NCI-H2227 treated with DMSO at 0.1 percent for 48 hours (cell line): Measurements from ENCODE around the gene MYL5.

Experiments
- DNase-seq: peaks from one replicate; lab custom pipeline; 2025; lab: John Stamatoyannopoulos, UW

The MYL5 gene

DNA sequence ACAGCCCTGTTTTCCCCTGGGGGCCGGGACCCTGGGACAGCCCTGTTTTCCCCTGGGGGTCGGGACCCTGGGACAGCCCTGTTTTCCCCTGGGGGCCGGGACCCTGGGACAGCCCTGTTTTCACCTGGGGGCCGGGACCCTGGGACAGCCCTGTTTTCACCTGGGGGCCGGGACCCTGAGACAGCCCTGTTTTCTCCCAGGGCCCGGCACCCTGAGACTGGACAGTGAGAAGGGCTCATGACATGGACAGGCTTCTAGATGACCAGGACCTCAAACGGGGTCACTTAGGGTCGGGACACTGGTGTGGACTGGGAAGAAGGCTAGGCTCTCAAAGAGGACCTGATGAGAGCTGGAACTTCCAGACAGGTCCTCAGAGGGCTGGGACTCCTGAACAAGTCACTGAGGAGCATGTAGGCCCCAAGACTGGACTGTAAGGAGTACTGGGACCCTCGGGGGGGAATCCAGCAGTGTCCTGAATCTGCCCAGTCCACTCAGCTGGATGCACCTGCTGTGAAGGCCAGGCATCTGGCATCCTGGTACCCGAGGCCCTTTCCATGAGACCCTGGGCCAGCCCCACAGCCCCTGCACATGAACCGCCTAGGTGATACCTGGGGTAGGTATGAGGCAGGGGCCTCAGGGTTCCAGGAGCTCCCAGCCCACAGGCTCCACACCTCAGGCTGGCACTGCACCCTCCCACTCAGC, 33.7 kb downstream of the MYL5 start:
- DNase-seq: no peak

DNA sequence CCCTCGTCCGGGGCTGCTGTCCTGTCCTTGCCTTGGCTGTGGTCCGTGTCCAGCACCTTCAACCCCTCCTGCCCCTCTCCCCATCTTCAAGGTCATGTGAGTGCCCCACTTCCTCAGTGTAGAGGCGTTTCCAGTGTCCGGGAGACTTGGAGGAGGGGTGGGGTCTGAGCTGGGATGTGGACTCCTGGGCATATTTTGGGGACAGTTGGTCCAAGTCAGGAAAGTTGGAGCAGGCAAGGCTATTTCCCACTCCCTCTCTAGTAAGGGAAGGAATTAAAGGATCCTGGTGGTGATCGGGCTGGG, 34.2 kb downstream of the MYL5 start:
- DNase-seq: no peak

DNA sequence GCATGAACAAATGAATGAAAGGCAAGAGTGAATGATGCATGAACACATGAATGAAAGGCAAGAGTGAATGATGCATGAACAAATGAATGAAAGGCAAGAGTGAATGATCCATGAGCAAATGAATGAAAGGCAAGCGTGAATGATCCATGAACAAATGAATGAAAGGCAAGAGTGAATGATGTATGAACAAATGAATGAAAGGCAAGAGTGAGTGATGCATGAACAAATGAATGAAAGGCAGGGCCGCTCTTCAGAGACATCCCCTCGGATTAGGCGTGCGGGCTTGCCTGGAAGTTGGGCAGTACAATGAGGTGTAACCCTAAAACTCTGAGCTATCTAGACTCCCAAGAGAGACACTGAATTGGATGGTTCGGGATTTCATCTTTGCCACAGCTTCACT, 35.0 kb downstream of the MYL5 start:
- no peak for DNase-seq

DNA sequence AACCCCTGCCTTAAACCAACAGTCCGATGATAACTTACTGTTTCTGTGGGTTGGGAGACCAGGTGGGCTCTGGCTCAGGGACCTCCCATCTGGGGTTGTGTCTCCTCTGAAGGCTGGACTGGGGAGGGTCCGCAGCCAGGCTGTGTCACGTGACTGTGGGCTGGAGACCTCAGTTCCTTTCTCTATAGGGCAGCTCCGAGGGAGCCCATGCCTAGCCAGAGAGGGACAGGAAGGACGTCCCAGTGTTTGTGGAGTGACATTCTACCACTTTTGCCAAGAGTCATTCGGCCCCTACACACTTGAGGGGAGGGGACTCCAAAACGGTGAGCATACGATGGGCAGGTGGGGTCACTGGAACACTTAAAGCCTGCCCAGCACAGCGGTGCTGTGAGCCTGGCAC, 35.8 kb downstream of the MYL5 start:
- no peak for DNase-seq

DNA sequence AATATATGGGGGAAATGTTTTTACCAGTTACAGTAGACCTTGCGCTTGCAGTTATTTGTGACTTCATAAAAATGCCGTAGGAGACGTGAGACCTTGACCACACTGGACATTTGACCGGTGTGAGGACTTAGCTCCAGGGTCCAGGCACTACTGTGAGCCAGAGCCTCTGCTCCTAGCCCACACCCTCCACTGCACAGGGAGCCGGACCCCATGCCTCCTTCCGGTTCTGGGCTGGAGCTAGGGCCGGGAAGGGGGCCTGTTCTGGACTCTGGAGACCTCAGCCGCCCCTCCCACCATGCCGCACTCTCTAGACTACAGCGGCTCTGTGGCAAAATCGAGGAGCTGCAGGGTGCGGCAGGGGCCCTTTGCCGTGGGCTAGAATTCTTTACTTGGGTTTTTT, 36.6 kb downstream of the MYL5 start:
- no peak for DNase-seq

DNA sequence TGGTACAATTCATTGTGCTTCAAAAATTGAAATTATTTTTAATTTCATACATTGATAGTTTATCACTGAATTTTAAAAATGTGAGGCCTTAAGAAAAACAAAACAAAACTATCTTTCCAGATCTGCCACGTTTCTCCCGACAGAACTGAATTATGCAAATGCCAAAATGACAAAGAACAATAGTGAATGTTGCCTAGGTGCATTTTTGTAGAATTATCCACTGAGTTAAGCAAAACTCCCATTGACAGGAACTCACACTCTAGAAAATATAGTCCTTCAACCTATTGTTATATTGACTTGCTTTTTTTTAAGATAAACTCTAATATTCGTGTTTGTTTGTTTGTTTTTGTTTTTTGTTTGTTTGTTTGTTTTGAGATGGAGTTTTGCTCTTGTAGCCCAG, 37.8 kb downstream of the MYL5 start:
- DNase-seq: no peak

DNA sequence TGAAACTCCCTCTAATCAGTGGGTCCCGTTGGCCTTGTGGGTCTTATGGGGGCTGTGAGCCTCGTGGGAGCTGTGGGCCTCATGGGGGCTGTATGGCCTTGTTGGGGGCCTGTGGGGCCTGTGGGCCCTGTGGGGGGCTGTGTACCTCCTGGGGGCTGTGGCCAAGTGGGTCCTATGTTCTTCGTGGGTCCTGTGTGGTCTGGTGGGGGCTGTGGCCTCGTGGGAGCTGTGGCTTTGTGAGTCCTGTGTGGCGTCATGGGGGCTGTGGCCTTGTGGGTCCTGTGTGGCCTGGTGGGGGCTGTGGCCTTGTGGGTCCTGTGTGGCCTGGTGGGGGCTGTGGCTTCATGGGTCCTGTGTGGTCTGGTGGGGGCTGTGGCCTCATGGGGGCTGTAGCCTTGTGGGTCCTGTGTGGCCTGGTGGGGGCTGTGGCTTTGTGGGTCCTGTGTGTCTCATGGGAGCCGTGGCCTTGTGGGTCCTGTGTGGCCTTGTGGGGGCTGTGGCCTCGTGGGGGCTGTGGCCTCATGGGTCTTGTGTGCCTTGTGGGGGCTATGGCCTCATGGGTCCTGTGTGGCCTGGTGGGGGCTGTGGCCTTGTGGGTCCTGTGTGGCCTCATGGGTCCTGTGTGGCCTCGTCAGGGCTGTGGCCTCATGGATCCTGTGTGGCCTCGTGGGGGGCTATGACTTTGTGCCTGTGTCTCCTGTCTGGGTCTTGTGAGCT, 38.7 kb downstream of the MYL5 start:
- DNase-seq: no peak

DNA sequence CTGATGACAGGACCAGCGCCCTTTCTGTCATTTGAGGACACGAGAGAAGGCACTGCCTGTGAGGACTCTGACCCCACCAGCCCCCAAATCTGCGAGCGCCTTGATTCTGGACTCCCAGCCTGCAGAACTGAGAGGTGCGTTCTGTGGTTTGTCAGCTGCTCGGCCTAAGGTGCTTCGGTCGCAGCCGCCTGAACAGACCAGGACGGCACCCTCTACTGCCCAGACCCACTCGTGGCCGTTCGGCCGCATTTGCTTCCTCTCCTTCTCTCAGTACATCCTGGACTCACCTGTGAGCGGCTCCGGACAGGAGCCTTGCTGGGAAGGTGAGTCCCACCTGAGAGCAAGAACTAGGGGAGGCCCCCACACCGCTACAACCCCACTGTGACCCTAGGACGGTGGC, 39.7 kb downstream of the MYL5 start:
- DNase-seq: no peak

DNA sequence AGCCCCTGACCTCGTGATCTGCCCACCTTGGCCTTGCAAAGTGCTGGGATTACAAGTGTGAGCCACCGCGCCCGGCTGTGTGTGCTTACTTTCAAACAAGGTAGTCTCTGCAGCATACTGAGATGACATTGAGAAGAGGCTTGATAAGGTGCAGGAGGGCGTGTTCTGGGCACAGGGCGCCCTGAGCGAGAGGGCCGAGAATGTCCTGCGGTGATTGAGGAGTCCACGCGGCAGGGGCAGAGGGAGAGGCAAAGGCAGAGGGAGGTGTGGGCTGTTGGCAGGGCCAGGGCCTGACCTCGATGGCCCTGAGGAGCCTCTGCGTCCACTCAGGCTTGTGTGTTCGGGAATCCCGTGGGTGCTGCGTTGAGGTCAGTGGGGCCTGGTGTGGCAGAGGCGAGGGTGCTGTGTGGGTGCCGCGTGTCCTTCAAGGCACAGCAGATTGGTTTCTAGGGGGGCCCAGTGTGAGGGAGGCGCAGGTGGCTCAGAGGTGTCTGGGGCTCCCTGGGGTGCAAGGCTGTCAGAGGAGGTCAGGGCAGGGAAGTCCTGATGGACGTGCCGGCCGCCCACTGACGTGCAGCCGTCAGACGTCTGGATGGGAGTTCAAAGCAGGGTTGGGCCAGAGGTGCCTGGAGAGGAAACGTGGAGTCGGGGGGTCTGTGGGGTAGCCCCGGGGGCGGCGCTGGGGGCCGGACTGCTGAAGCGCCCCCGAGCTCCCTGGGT, 43.4 kb downstream of the MYL5 start:
- no peak for DNase-seq

DNA sequence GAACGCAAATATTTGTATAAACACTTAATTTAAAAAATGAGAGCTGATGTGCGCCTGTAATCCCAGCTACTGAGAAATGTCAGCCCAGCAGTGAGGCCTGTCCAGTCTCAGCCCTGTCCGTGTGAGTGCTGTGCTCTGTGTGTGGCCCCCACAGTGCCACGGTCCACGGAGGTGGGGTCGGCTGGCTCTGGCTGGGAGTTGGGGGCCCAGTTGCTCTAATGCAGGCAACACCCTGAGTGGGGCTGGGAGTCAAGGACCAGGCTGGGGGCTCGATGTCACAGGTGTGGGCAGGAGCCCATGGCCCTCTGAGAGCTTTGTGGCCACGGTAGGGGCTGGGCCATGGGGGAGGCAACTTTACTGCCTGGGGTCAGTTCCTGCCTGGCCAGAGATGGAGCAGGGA, 44.1 kb downstream of the MYL5 start:
- no peak for DNase-seq

DNA sequence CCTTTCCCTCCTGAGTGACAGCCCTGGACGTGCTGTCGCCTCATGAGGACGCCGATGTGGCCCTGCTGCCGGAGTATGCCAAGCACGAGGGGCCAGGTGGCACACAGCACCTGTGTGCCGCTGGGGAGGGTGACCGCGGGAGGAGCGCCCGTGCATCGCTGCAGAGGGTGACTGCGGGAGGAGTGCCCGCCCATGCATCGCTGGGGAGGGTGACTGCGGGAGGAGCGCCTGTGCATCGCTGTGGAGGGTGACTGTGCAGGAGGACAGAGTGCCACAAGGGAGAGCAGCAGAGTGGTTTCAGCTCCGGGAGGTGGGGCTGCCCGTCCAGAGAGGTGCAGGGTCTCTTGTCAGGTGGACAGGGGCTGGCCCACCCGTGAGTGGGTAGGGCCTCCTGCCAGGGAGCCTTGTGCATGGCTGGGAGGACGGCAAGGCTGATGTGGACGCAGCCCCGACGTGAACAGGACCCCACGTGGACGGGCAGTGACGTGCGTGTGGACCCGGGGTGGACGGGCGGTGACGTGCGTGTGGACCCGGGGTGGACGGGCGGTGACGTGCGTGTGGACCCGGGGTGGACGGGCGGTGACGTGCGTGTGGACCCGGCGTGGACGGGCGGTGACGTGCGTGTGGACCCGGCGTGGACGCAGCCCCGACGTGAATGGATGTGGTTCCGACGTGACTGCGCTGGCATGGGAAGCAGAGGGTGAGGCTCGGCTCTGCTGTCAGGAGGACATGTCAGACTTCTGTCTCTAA, 45.9 kb downstream of the MYL5 start:
- no peak for DNase-seq

DNA sequence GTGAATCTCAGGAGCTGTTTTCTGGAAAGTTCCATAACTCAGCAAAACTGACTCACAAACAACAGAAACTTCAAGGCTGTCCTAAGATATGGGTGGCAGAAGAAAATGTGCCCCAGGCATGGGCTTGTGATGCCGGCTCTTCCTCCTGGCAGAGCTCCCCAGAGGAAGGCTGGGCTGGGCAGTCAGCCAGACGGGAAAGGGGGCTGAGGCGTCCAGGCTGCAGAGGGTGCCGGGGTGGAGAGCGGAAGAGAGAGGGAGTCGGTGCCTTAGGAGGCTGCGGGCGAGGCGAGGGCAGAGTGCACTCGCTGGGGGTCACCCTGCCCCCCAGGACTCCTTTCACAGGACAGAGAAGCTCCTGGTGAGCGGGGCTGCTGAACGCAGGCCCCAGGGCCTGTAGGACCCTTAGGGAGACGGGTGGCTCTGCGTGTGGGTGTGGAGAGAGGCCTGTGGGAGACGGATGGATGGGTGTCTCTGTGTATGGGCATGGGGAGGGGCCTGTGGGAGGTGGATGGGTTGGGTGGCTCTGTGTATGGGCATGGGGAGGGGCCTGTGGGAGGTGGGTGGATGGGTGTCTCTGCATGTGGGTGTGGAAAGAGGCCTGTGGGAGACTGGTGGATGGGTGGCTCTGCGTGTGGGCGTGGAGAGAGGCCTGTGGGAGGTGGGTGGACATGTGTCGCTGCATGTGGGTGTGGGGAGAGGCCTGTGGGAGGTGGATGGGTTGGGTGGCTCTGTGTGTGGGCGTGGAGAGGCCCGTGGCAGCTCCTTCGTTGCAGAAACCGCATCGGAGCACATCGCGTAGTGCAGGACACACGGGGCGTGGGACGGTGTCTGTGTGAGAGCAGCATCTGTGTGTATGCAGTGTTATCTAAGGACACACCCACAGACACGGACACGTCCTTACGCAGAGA, 47.2 kb downstream of the MYL5 start:
- no peak for DNase-seq

DNA sequence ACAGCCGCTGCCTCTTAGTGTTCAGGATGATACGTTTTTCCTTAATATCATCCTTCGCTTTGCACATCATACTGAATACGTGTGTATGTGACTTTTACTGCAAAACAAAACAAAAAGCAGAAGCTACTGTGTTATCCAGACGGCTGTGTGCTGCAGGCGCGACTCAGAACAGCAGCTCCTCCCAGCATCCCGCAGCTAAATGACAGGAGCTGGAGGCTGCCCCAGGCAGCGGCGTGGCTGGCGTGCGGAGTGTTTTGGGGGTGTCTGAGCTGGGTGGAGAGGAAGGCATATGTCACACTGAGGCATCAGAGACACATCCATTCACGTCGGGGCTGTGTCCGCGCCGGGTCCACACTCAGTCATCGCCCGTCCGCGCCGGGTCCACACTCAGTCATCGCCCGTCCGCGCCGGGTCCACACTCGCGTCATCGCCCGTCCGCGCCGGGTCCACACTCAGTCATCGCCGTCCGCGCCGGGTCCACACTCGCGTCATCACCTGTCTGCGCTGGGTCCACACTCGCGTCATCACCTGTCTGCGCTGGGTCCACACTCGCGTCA, 47.9 kb downstream of the MYL5 start:
- no peak for DNase-seq

DNA sequence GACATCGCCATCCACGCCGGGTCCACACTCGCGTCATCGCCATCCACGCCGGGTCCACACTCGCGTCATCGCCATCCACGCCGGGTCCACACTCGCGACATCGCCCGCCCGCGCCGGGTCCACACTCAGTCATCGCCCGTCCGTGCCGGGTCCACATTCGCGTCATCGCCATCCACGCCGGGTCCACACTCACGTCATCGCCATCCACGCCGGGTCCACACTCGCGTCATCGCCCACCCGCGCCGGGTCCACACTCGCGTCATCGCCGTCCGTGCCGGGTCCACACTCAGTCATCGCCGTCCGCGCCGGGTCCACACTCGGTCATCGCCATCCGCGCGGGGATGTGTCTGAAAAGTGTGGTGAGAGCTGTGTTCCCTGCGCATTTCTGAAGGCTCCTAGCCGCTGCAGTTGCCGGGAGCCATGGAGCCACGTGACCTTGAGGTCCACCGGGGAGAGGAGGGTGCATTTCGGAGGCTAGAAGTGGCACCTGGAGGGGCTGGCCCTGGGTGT, 48.6 kb downstream of the MYL5 start:
- no peak for DNase-seq

DNA sequence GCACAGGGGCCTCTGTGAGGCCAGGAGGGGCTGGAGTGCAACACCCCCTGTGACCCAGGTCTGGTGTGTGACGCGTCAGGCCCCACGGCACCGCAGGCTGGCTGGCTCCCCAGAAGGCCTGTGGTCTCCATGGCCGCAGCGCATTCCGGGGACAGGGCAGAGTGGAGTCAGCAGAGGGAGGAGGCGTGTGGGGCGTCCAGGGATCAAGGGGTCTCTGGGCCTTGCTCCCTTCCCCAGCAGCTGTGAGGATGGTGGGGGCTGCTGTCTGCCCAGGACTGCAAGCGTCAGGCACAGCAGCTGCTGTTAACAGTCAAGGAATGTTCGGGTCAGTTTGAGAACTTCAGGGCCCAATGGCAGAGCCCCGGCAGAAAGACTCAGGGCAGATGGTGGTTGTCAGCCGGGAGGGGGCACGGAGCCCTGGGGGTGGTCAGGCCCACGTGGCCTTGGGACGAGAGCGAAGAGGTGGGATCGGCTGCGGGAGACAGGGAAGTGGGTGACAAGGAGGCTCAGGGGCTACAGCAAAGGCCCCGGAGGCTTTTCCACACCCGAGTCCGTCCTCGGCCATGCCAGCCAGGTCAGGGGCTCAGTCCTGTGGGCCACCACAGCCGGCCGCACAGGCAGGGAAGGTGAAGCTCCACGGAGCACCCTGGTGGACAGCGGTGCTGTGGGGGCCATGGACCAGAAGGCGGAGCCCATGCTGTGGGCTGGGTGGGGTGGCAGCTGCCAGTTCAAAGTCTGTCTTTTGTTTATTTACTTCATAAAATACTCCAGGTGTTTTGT, 49.6 kb downstream of the MYL5 start:
- DNase-seq: no peak

DNA sequence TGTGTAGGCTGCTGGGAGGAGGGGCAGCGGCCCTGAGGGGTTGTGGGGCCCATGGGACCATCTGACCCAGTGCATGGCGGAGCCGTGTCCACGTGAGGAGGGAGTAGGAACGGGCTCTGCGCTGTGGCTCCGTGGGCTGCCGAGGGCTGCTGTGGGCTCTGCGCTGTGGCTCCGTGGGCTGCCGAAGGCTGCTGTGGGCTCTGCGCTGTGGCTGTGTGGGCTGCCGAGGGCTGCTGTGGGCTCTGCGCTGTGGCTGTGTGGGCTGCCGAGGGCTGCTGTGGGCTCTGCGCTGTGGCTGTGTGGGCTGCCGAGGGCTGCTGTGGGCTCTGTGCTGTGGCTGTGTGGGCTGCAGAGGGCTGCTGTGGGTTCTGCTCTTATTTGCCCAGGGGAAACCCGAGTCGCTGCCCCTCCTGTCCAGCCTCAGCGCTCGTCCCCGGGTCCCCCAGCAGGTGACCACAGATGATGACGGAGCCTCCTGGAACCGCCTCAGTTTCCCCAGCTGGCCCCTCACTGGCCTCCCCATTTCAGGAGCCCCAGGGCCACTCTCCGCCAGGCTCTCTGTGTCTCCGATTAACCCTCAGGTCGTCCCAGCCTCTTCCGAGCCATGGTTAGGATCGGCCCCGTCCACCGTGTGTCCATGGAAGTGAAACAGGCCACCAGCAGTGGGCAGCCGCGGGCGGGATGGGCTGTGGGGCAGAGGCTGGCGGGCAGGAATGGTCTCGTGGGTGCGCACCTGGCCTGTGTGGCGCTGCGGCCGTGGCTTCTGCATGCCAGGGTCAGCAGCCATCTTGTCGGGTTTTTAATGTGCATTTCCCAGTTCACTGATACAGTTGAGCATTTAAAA, 51.3 kb downstream of the MYL5 start:
- no peak for DNase-seq

DNA sequence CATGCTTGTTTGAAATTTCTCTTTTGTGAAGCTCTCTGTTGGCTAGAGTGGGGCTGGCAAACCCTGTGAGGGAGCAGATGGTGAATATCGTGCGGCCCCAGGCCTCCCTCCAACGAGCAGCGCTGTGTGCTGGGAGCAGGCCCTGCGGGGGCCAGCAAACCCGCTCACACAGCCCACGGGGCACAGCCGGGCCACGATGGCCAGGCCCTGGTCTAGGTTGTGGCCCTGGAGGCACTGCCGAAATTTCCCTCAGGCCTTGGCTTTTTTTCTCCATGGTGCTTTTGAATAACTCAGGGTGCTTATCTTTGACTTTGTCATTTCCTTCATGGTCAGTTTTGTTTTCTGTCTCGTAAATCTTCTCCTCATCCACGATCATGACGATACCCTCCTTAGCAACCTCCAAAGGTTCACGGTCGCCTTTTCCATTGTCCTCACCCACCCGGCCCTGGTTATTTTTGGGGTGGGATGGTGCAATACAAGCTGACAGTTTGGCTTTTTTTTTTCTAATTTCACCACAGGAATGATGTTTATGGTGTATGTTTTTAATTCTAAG, 52.0 kb downstream of the MYL5 start:
- DNase-seq: no peak

DNA sequence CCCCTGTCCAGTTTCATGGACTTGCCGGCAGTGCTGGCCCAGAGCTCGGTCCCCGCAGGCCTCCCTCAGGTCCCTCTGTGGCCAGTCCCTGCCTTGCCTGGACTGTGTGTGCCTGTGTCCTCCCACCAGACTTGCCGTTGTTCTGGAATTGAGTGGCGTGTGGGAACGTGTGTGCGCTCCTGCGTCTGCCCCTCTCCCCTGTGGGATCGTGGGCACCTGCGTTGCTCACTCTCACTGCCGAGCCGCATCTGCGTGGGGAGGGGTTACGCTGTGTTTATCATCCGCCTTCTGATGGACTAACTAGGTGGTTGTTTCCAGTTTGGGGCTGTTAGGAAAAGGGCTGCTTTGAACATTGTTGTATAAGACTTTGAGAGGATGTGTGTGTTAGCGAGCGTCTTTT, 52.5 kb downstream of the MYL5 start:
- no peak for DNase-seq

DNA sequence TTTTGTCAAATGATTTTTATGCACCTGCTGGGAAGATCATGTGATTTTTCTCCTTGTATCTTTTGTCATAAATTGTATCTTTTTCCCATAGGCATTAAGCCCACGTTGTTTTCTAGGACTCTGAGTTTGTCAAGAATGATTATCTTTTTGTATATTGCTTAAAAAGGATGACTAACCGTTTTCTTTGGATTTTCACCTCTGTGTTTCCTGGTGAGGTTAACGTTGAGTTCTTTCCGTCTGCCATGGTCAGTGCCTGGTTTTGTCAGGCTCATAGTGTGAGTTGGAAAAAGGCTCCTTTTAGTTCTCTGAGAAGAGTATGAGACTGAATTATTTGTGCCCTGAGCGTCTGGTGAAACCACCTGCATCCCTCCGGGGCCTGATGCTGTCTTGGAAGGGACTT, 53.2 kb downstream of the MYL5 start:
- DNase-seq: no peak
